Effector memory CD4-positive, alpha-beta T cell (primary cell): ENCODE results near the gene TMEM121.

Experiments used
- DNase-seq, 3 donors: peaks; one replicate each; pipeline ENCODE4 v3.0.0-alpha.2; 2020
- H3K27ac ChIP-seq: 2 replicates; pipeline ENCODE4 v1.7.0; 2013; ENCODE audit warnings: mild to moderate bottlenecking, low read length, moderate library complexity; ENCODE audit not compliant: insufficient read depth, poor library complexity, severe bottlenecking
- H3K27me3 ChIP-seq: replicated peaks from 2 replicates; pipeline ENCODE4 v1.7.0; 2013; ENCODE audit warnings: mild to moderate bottlenecking, low read length; ENCODE audit not compliant: insufficient read depth, control insufficient read depth, poor library complexity, severe bottlenecking
- H3K36me3 ChIP-seq: 2 replicates; pipeline ENCODE4 v1.7.0; 2013; ENCODE audit warnings: mild to moderate bottlenecking, low read length, moderate library complexity; ENCODE audit not compliant: control insufficient read depth, insufficient read depth
- H3K4me1 ChIP-seq: 2 replicates; pipeline ENCODE4 v1.7.0; 2013; ENCODE audit warnings: low read length, mild to moderate bottlenecking; ENCODE audit not compliant: control insufficient read depth, insufficient read depth, poor library complexity, severe bottlenecking
- H3K4me3 ChIP-seq: 2 replicates; pipeline ENCODE4 v1.7.0; 2013; ENCODE audit warnings: low read length, low read depth, mild to moderate bottlenecking; ENCODE audit not compliant: insufficient read depth, poor library complexity, severe bottlenecking
- H3K9me3 ChIP-seq: 2 replicates; pipeline ENCODE4 v1.7.0; 2013; ENCODE audit warnings: mild to moderate bottlenecking, low read length, moderate library complexity; ENCODE audit not compliant: control insufficient read depth

Gene TMEM121

DNA sequence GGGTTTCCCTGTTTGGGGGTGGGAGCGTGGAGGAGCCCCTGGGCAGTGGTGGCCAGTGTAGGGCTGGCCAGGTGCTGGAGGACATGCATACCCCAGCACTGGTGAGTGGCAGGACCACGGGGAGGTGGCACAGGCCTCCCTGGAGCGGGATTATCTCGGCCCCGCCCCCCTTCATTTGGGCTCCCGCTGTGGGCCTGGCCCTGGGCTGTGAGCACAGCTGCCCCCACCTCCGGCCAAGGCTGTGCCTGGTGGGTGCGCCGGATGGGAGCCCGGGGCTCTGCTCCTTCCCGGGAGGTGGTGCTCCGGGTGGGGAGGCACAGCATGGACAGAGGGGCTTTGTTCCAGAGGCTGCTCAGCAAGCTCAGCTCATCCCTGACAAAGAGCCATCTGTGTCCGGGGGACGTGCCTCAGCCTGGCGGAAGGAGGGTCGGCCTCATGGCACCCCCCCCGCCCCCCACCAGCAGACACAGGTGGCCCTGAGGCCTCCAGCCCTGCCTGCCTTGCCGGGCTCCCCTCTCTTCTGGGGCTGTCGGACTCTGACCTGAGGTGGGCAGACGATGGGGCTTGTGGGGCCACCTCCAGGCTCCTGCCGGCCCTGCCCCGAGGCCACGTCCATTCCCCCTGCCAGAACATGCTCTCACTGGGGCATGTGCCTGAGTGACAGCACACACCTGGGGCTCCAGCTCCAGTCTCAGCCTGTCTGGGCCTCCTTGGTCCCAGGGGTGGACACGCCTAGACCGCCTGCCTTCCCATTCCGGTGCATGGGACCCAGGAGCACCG is 26.9 kb upstream of the TMEM121 start:
- DNase-seq, result no peak
- Histone ChIP-seq H3K9me3 (no peaks in the 10 kb centered on the region), H3K27me3 (no peaks in the 10 kb centered on the region), H3K36me3 (peaks cover 11% of the 10 kb centered on the region), H3K27ac (no peak overlapping the region), H3K4me1 (no peaks in the 10 kb centered on the region), H3K4me3 (no peak overlapping the region)

DNA sequence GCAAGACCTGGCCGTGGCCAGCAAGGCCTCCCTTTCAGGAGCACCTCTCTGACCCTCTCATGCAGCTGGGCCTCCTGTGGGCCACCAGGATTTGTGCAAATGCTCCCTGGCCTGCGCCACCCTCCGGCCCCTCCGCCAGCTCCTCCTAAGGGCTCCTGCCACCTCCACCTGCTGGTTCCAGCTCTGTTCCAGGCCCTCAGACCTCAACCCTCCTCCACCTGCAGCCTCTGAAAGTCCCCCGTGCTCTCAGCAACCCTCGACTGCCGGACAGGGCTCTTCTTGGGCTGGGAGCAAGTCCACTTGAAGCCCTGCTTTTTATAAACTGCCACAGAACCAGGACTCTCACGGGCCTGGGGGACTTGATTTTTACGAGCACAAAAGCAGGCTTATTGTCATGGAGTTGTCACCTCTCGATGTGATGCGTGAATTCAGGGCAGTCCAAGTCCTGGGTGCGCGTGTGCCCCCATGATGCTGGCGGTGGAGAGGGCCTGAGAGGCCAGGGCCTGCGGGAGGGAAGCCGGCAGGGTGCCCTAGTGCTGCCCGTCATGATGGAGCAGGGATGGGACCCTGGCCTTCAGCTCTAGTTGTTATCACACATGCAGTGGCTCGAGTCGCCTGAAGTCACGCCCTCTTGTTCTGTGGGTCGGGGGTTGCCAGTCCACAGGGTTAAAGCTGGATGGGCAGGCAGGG is 26.2 kb upstream of the TMEM121 start:
- Histone ChIP-seq H3K4me3 (no peak overlapping the region), H3K4me1 (no peaks in the 10 kb centered on the region), H3K36me3 (peaks cover 11% of the 10 kb centered on the region), H3K27me3 (no peaks in the 10 kb centered on the region), H3K9me3 (no peaks in the 10 kb centered on the region), H3K27ac (no peak overlapping the region)
- no peak for DNase-seq

DNA sequence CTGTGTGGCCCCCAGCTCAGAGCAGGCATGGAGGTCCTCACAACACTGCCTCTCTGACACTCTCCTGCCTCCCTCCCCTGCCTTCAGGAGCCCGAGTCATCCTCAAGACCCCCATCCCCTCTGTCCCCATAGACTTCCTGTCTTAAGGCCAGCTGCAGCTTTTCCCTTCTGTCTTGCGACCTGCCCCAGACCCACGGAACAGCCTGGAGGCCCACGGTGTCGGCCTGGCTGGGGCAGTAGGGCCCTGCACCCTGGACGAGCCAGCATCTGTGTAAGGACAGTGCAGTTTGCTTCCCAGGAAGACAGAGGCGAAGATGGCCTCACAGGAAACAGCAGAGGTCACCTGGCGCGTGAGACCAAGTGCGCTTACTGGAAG is 25.7 kb upstream of the TMEM121 start:
- no peaks in the 10 kb centered on the region for H3K9me3 ChIP-seq
- no peaks in the 10 kb centered on the region for H3K27me3 ChIP-seq
- no peak overlapping the region for H3K27ac ChIP-seq
- H3K36me3 ChIP-seq, result peaks cover 11% of the 10 kb centered on the region
- DNase-seq, result no peak
- H3K4me3 ChIP-seq, result no peak overlapping the region
- no peaks in the 10 kb centered on the region for H3K4me1 ChIP-seq

DNA sequence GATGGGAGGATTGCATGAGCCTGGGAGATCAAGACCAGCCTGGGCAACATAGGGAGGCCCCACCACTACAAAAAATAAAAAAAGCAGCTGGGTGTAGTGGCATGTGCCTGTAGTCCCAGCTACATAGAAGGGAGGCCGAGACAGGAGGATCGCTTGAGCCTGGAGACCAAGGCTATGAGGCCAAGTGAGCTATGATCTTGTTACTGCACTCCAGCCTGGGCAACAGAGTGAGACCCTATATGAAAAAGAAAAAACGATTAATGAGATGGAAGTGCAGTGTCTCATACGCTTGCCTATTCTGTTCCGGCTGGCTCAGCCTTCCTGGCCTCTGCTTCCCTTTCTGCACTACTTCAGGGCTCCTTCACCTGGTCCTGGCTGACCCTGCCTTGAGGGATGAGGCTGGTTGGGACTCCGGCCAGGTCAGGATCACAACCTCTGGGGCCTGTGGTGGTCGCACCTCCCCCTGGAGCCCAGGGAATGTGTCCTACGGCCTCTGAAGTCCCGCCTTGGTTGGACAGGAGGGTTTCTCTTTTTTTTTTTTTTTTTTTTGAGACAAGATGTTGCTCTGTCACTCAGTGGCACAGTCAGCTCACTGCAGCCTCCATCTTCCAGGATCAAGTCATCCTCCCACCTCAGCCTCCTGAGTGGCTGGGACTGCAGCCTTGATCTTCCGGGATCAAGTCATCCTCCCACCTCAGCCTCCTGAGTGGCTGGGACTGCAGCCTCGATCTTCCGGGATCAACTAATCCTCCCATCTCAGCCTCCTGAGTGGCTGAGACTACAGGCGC is 24.7 kb upstream of the TMEM121 start:
- Histone ChIP-seq H3K9me3 (no peaks in the 10 kb centered on the region), H3K4me1 (no peaks in the 10 kb centered on the region), H3K27me3 (no peaks in the 10 kb centered on the region), H3K4me3 (no peak overlapping the region), H3K36me3 (peaks cover 11% of the 10 kb centered on the region), H3K27ac (no peak overlapping the region)
- DNase-seq, result no peak

DNA sequence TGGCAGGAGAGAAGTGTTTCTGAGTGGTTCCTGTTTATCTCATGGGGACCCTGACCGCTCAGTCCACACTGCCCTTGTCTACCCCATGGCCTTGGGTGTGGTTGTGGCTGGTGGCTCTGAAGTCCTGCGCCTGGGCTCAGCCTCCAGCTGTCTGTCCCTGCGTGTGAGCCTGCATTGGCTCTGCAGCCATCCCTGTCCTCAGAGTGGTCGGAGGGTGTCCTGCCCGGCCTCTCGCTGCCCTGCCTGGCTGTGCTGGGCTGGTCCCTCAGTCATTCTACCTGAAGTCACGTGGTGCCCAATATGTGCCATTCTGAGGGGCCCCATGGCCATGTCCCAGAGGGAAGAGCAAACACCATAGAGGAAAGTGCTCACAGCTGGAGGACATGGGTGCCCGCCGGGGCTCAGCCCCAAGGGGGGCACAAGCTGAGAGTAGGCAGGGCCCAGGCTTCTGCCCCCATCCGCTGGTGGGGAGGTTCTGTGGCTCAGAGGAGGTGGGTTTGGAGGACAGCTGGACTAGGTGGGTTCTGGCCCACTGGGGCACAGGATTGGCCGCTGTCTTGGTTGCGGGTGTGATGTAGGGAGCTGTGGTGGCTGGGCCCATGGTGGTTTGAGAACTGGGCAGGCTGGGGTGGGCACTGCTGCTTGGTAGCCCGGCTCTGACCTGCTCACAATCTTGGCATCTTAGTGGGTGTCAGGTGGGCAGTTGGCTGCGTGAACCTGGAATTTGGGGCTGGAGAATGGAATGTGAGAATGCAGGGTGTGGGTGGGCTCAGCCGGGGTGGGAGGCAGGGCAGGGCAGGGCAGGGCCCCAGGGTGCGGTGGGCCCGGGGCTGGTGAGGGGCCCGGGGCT is 23.7 kb upstream of the TMEM121 start:
- Histone ChIP-seq H3K4me3 (no peak overlapping the region), H3K27me3 (no peaks in the 10 kb centered on the region), H3K4me1 (no peaks in the 10 kb centered on the region), H3K27ac (no peak overlapping the region), H3K36me3 (peaks cover 11% of the 10 kb centered on the region), H3K9me3 (no peaks in the 10 kb centered on the region)
- DNase-seq, result no peak

DNA sequence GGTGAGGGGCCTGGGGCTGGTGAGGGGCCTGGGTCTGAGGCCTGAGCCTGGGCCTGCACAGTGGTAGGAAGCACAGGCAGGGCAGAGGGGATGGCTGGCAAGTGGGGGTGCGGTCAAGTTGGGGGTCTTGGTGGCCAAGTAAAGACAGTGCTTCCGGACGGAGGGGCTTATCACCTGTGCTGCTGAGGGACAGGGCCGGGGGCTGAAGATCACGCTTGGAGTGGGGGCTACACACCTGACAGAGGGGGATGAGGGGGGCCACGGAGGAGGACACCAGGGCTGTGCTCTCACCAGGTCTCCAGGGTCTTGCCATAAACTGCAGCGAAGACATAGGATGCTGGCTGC is 23.1 kb upstream of the TMEM121 start:
- peaks cover 8% of the 10 kb centered on the region for H3K36me3 ChIP-seq
- H3K27me3 ChIP-seq, result no peaks in the 10 kb centered on the region
- DNase-seq, result no peak
- H3K27ac ChIP-seq, result no peak overlapping the region
- no peaks in the 10 kb centered on the region for H3K9me3 ChIP-seq
- H3K4me3 ChIP-seq, result no peak overlapping the region
- no peaks in the 10 kb centered on the region for H3K4me1 ChIP-seq

DNA sequence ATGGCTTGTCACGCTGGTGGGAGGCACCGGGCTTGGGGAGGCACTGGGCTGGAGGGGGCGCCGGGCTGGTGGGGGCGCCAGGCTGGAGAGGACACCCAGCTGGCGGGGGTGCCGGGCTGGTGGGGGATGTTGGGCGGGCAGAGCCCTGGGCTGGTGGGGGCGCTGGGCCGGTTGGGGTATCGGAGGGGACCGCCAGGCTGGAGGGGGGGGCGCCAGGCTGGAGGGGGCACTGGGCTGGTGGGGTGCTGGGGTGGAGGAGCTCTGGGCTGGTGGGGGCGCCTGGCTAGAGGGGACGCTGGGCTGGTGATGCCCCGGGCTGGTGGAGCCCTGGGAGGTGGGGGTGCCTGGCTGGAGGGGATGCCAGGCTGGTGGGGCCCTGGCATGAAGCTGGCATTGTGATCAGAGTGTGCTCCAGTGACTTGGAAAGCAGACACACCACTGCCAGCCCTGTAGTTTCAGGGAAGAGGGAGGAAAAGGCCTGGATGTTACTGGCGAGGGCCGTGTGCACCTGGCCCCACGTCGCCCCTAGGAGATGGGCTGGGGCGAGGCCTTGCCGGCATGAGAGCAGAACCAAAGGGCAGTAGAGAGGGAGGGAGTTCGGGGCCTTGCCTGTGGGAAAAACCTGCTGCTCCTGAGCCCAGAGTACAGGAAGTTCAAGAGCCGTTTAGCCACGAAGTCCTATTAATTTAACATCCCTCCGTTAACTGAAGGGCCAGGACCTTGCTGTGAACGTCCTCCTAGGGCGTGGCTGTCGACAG is 22.3 kb upstream of the TMEM121 start:
- Histone ChIP-seq H3K4me1 (no peaks in the 10 kb centered on the region), H3K27me3 (no peaks in the 10 kb centered on the region), H3K4me3 (no peak overlapping the region), H3K9me3 (no peaks in the 10 kb centered on the region), H3K36me3 (no peaks in the 10 kb centered on the region), H3K27ac (no peak overlapping the region)
- no peak for DNase-seq

DNA sequence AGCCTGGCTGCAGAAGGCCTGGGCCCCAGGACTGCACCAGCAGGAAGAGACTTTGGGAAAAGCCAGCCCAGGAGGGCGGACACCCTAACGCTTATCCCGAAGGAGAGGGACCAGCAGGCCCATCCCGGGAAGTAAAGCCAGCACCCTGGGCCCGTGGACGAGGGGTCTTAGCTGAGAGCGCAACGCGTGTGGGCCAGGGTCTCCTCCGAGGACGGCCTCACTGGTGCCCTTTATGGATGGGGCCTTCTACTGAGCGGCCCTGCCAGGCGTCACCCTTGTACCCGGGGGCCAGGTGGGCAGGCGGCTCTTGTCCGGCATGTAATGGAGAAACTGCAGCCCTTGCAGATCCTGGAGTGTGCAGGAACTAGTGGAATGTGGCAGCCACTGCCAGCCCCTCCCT is 21.3 kb upstream of the TMEM121 start:
- DNase-seq, result no peak
- Histone ChIP-seq H3K4me1 (no peaks in the 10 kb centered on the region), H3K36me3 (no peaks in the 10 kb centered on the region), H3K27me3 (no peaks in the 10 kb centered on the region), H3K4me3 (no peak overlapping the region), H3K9me3 (no peaks in the 10 kb centered on the region), H3K27ac (no peak overlapping the region)

DNA sequence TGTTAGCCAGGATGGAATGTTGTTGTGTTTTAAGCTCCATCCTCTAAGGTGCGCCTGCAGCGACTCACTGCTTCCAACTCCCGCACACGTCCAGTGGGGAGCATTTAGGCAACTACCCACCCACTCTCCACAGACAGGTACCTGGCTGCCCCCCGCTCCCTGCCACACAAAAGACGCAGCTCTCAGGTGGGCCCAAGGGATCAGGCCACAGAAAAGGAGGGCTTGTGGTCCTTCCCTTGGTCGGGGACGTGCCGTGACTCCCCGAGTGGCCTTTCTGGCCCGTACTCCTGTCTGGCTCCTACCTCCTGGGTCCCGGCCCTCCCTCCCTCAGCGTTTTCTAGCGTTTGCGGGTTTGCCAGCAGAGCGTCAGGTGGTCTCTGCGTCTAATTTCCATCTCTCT is 19.1 kb upstream of the TMEM121 start:
- no peak for DNase-seq
- Histone ChIP-seq H3K4me1 (no peaks in the 10 kb centered on the region), H3K9me3 (no peaks in the 10 kb centered on the region), H3K36me3 (no peaks in the 10 kb centered on the region), H3K27me3 (no peaks in the 10 kb centered on the region), H3K4me3 (no peak overlapping the region), H3K27ac (no peak overlapping the region)
